Kidney (tissue), 14 donors: ENCODE results near the gene RMI2. TPM values are rescaled to one million over a fixed set of nuclear protein-coding genes. Genes with fewer than 3 reads are reported as not detected.
A peak's percentile ranks its signal among the peaks of the same experiment; 100 is the strongest.

Experiments used
- DNase-seq, 5 donors: peaks; one replicate each; pipeline ENCODE4 v3.0.0-alpha.2; 2013 to 2020
- FAIRE-seq: peaks from 2 replicates; lab custom pipeline; 2012; peaks lifted over from hg19 to GRCh38; lab: Jason Lieb, UNC
- H3K27ac ChIP-seq, 2 donors: one replicate each; pipeline ENCODE4 v1.7.0; 2013; ENCODE audit warnings: low read depth in 2 of 2, low read length in 2 of 2, inconsistent platforms in 1 of 2
- H3K27me3 ChIP-seq: one replicate; pipeline ENCODE4 v1.7.1; 2013; ENCODE audit warnings: low read length, inconsistent platforms; ENCODE audit not compliant: control insufficient read depth, insufficient read depth
- H3K36me3 ChIP-seq, 3 donors: one replicate each; pipeline versions ENCODE4 v1.7.0 to v1.7.1; 2013; ENCODE audit warnings: low read length in 3 of 3, control low read depth in 1 of 3, inconsistent platforms in 1 of 3; ENCODE audit not compliant: insufficient read depth in 3 of 3, control insufficient read depth in 2 of 3
- H3K4me1 ChIP-seq, 3 donors: one replicate each; pipeline versions ENCODE4 v1.7.0 to v1.7.1; 2013; ENCODE audit warnings: low read length in 3 of 3, inconsistent platforms in 1 of 3, low read depth in 1 of 3; ENCODE audit not compliant: control insufficient read depth in 2 of 3, insufficient read depth in 2 of 3
- H3K4me3 ChIP-seq, 3 donors: one replicate each; pipeline versions ENCODE4 v1.7.0 to v1.8.1; 2013; ENCODE audit warnings: low read length in 3 of 3, control low read depth in 1 of 3, inconsistent platforms in 1 of 3
- H3K9ac ChIP-seq, 3 donors: one replicate each; pipeline versions ENCODE4 v1.7.0 to v1.7.1; 2013; ENCODE audit warnings: low read length in 3 of 3, control low read depth in 1 of 3, inconsistent platforms in 1 of 3
- H3K9me3 ChIP-seq, 3 donors: one replicate each; pipeline versions ENCODE4 v1.7.0 to v1.7.1; 2013; ENCODE audit warnings: low read length in 3 of 3, control low read depth in 1 of 3, inconsistent platforms in 1 of 3; ENCODE audit not compliant: control insufficient read depth in 2 of 3, insufficient read depth in 1 of 3
- CTCF ChIP-seq: IDR thresholded peaks from 3 replicates; pipeline ENCODE4 v1.5.1; 2012; ENCODE audit warnings: mild to moderate bottlenecking, moderate library complexity, borderline replicate concordance; ENCODE audit not compliant: insufficient read depth; ENCODE audit errors: extremely low read depth
- intact Hi-C: fragments of 100-400 bp; cut with DNase I; formaldehyde crosslinking; loops from one replicate; pipeline ENCODE4 v1.11.1; 2022
- polyA plus RNA-seq: library from polyadenylated mRNA; stranded (reverse); fragments of 350-450 nt; fragmentation: Illumina TruSeq; extraction: RNeasy Lipid Tissue Mini Kit (QIAGEN cat#74804); gene quantifications from one replicate; pipeline ENCODE4 v1.2.3, GENCODE V29; 2014; ENCODE audit warnings: low read depth, low replicate concordance; ENCODE audit not compliant: insufficient read depth
- total RNA-seq: library from RNA; stranded (reverse); fragmentation: NEBNext Ultra II Directional; extraction: Animal tissue kit (Norgen Biotek cat#: 25700); gene quantifications from one replicate; pipeline ENCODE4 v1.2.1, GENCODE V29; 2021
- donor health status: control.
- donor health status: control.
- donor health status: control.
- donor health status: control.
- donor health status: control.
- donor health status: DM: yes; HTN: yes; CAD: no.
- donor health status: Normal renal cell carcinoma (clear cell type).

Gene RMI2
- total and polyA plus RNA-seq, 2 donors from 2014 or later, result 4.6 to 5.2 TPM

DNA sequence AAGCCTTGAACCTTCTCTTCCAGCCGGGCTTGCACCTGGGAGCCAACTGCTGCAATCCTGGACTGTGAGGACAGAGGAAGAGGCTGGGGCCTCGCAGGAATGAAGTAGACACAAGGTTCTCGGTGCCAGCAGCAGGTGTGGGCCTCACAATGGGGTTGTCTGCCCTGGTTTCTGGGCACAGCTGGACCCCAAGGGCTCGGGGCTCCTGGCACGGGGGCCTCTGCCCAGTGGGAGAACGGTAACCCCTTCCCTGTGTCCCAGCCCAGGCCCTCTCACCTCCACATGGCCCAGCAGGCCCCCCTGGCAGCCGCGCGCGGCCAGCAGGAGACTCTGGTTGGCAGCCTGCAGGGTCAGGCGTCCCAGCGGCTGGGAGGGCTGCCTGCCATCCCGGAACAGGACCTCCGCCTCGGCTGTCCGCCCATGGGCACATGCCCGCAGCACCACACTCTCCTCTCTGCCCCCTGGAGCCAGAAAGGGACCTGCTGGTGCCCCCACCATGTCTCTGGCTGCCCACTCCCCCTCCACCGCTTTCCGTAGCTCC is 46.9 kb downstream of the RMI2 start:
- no peak for FAIRE-seq
- H3K4me3 ChIP-seq, result no peak overlapping the region
- H3K9me3 ChIP-seq, result no peaks in the 10 kb centered on the region
- no peaks in the 10 kb centered on the region for H3K36me3 ChIP-seq
- no peak overlapping the region for H3K27ac ChIP-seq
- no peaks in the 10 kb centered on the region for H3K27me3 ChIP-seq
- intact Hi-C loops, result loop anchor here (10.0 kb wide), 1 partner anchor 423 kb away; no protein-coding TSS in a partner anchor
- H3K4me1 ChIP-seq, result peaks cover 0 to 6% (median 0%) of the 10 kb centered on the region in 3 donors
- TF ChIP-seq CTCF, result no peak
- peak in 2 of 5 donors; percentile 50 to 63 for DNase-seq
- no peak overlapping the region for H3K9ac ChIP-seq

- Histone ChIP-seq H3K27ac (no peak overlapping the region), H3K9ac (no peak overlapping the region), H3K4me1 (peaks cover 0 to 6% (median 0%) of the 10 kb centered on the region in 3 donors), H3K36me3 (no peaks in the 10 kb centered on the region), H3K9me3 (no peaks in the 10 kb centered on the region), H3K27me3 (no peaks in the 10 kb centered on the region), H3K4me3 (no peak overlapping the region)
- no peak for TF ChIP-seq CTCF
- no peak for FAIRE-seq
- peak in 1 of 5 donors; percentile 57 for DNase-seq
- intact Hi-C loops, result loop anchor here (10.0 kb wide), 1 partner anchor 421 kb away; no protein-coding TSS in a partner anchor
Observed at GRCh38 chr16:11393366-11393765, 48.1 kb downstream of the RMI2 start.

DNA sequence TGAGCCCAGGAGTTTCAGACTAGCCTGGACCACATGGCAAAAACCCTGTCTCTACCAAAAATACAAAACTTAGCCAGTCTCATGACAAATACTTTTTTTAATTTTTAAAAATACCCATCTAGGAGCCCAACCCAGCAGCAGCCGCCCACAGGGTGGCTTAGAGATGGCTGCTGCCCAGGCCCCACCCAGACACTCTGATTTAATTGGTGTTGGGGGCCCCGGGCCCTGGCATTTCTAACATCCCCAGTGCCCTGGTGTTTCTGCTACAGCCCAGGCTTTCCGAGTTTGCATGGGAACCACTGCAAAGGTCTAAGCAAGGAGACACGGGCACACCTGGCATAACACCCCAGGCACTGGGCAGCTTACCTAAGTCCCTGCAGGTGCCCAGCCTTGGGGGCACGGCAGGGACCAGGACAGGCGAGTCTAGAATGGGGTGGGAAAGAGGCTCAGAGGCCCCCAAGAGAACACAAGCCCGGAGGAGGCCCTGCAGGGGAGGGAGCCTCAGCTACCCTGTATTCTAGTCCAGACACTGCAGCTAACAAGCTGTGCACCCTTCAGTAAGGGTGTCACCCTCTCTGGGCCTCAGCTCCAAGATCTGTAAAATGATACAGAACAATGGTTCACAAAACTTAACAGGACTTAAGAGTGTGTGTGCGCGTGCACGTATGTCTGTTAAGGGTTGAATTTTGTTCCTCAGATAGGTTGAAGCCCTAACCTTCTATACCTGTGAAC is 48.8 kb downstream of the RMI2 start:
- Histone ChIP-seq H3K9me3 (no peaks in the 10 kb centered on the region), H3K4me3 (no peak overlapping the region), H3K36me3 (no peaks in the 10 kb centered on the region), H3K9ac (no peak overlapping the region), H3K27me3 (no peaks in the 10 kb centered on the region), H3K4me1 (peaks cover 0 to 6% (median 0%) of the 10 kb centered on the region in 3 donors), H3K27ac (no peak overlapping the region)
- peak in 1 of 5 donors; percentile 30 for DNase-seq
- intact Hi-C loops, result loop anchor here (10.0 kb wide), 1 partner anchor 421 kb away; no protein-coding TSS in a partner anchor
- TF ChIP-seq CTCF, result no peak
- FAIRE-seq, result no peak
